ENCODE measurements around the gene TGFBR3. TPM values are rescaled to one million over a fixed set of nuclear protein-coding genes. Genes with fewer than 3 reads are reported as not detected.

Gene TGFBR3
- total and polyA plus RNA-seq, 2 of the 8 experiments (the other 6 are each of a cell fraction or from before 2014, with no cell fraction given), result 2.0 to 6.1 TPM

DNA sequence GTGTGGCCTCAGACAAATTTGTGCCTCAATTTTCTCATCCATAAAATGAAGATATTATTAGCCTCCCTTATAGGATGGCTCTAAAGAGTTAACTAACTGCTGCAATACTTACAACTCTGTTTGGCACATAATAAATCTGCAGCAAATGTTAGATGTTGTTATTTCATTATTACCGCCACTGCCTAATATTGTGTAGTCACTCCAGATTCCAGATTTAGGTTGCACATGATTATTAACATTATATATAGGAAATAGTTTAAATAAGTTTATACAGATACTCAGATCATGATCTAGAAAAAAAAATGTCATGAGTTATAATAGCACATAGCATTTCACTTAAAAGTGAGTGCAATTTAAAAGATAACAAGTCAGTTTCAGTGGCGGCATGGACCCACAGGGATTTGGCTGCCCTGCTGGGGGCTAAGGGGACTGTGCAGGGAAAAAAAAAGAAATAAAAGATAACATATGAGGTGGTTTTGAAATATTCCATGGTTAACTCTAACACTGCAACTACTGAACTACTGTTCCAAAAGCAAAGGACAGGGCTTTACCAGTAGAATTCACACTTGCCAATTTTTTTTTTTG lies 170.4 kb downstream of the TGFBR3 start:
- Histone ChIP-seq H3K23me2 (ENCODE audit: low read depth, low read length) (no peaks in the 10 kb centered on the region), H4K91ac (replicated peaks; ENCODE audit: insufficient read length, low read length) (no peak overlapping the region), H2AFZ (ENCODE audit: low read length) (no peak overlapping the region), H3K9ac (replicated peaks in 1 of 4; ENCODE audit: extremely low read depth in 1 of 4, low read depth in 3 of 4, low read length in 3 of 4) (no peak overlapping the region), H2BK5ac (ENCODE audit: low read depth, low read length) (no peak overlapping the region), H3K27me3 (replicated peaks in 1 of 4; ENCODE audit: control insufficient read depth in 3 of 4, extremely low read depth in 1 of 4, insufficient read depth in 3 of 4, low read length in 3 of 4) (peaks cover 0 to 1% (median 0%) of the 10 kb centered on the region in 4 experiments; a peak in 1 of 7 replicates), H3K23ac (ENCODE audit: insufficient read length) (no peak overlapping the region), H3K18ac (ENCODE audit: extremely low read depth, low read length) (no peak overlapping the region), H3K9me3 (ENCODE audit: insufficient read depth in 2 of 2, low read depth in 1 of 2, low read length in 1 of 2) (no peaks in the 10 kb centered on the region), H3K56ac (replicated peaks; ENCODE audit: insufficient read length, low read depth, low read length) (no peak overlapping the region), H4K8ac (ENCODE audit: extremely low read depth, insufficient read depth, low read length) (no peak overlapping the region), H2BK120ac (replicated peaks; ENCODE audit: low read depth, low read length) (no peak overlapping the region), H3K4me2 (ENCODE audit: insufficient read depth in 1 of 2, low read depth in 2 of 2, low read length in 2 of 2) (no peak overlapping the region), H3K79me1 (ENCODE audit: low read depth, low read length) (no peaks in the 10 kb centered on the region), H2BK20ac (ENCODE audit: low read length) (no peak overlapping the region), H2AK5ac (ENCODE audit: low read depth, low read length) (no peak overlapping the region), H3K27ac (ENCODE audit: low read depth, low read length) (no peak overlapping the region), H3K4me1 (replicated peaks in 1 of 4; ENCODE audit: control insufficient read depth in 3 of 4, insufficient read depth in 4 of 4, low read length in 3 of 4) (peaks cover 0 to 6% (median 2%) of the 10 kb centered on the region in 4 experiments; a peak in 2 of 7 replicates), H3K4me3 (ENCODE audit: extremely low read depth in 1 of 4, insufficient read depth in 2 of 4, low read depth in 3 of 4, low read length in 4 of 4) (no peak overlapping the region), H4K5ac (ENCODE audit: insufficient read length, low read depth, low read length) (no peak overlapping the region), H3K79me2 (ENCODE audit: control insufficient read depth in 1 of 2, insufficient read depth in 2 of 2, low read length in 2 of 2) (no peaks in the 10 kb centered on the region), H3K36me3 (ENCODE audit: control insufficient read depth in 2 of 4, insufficient read depth in 4 of 4, low read length in 3 of 4) (no peaks in the 10 kb centered on the region), H2BK15ac (ENCODE audit: low read length) (no peak overlapping the region), H2BK12ac (ENCODE audit: low read depth, low read length) (no peak overlapping the region), H4K20me1 (replicated peaks in 1 of 2; ENCODE audit: control insufficient read depth in 1 of 2, insufficient read depth in 2 of 2, low read length in 2 of 2) (no peaks in the 10 kb centered on the region), H3K4ac (replicated peaks; ENCODE audit: insufficient read length, low read depth, low read length) (no peak overlapping the region), H3K14ac (ENCODE audit: insufficient read length) (no peak overlapping the region)
- 93% methylated on average over 2 of the region's 2 CpGs; no CpG with 5 or more reads in 1 of the 2 experiments for WGBS, 2 experiments (ENCODE audit: extremely low coverage in 1 of 2, insufficient coverage in 1 of 2, insufficient read length in 1 of 2, insufficient replicate concordance in 2 of 2, low coverage in 1 of 2, low lambda C conversion rate in 2 of 2, missing lambda C conversion rate in 1 of 2)
- POLR2A ChIA-PET (ENCODE audit: partially characterized antibody), result no interaction called here
- DNase-seq (ENCODE audit: low read depth in 1 of 2, low spot score in 2 of 2) (no peak), FAIRE-seq (no peak)
- CTCF ChIA-PET (ENCODE audit: partially characterized antibody), result interaction anchor here (1.0 kb wide), 1 partner anchor 77 kb away, joined by 4 read pairs; no protein-coding TSS in a partner anchor
- TF ChIP-seq CHD1 (IDR thresholded peaks at IDR 0.05; ENCODE audit: low read depth, low read length), result no peak
- no peak for TF ChIP-seq SAP30 (IDR thresholded peaks at IDR 0.05; ENCODE audit: insufficient read depth, insufficient replicate concordance, low read length)
- TF ChIP-seq YY1 (IDR thresholded peaks at IDR 0.05; ENCODE audit: low read depth, low read length), result no peak
- TF ChIP-seq TAF7 (optimal IDR thresholded peaks at IDR 0.05; ENCODE audit: borderline replicate concordance, low read depth, low read length), result no peak
- no peak for TF ChIP-seq POLR2A (IDR thresholded peaks at IDR 0.05; ENCODE audit: control extremely low read depth in 1 of 2, low read depth in 2 of 2, low read length in 2 of 2)
- TF ChIP-seq, protein P1, sequence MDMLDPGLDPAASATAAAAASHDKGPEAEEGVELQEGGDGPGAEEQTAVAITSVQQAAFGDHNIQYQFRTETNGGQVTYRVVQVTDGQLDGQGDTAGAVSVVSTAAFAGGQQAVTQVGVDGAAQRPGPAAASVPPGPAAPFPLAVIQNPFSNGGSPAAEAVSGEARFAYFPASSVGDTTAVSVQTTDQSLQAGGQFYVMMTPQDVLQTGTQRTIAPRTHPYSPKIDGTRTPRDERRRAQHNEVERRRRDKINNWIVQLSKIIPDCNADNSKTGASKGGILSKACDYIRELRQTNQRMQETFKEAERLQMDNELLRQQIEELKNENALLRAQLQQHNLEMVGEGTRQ (IDR thresholded peaks at IDR 0.05; ENCODE audit: low read length), result no peak
- TF ChIP-seq SRF (IDR thresholded peaks at IDR 0.05; ENCODE audit: low read depth, low read length), result no peak
- no peak for TF ChIP-seq HDAC6 (IDR thresholded peaks at IDR 0.05; ENCODE audit: low read depth, low read length)
- TF ChIP-seq NANOG (IDR thresholded peaks at IDR 0.05; ENCODE audit: insufficient read depth, low read depth, low read length, poor library complexity, severe bottlenecking), result no peak
- no peak for TF ChIP-seq NRF1 (IDR thresholded peaks at IDR 0.05; ENCODE audit: low read depth, low read length)
- TF ChIP-seq JUND (IDR thresholded peaks at IDR 0.05; ENCODE audit: low read length), result no peak
- no peak for TF ChIP-seq RAD21 (IDR thresholded peaks at IDR 0.05 in 1 of 2, conservative IDR thresholded peaks at IDR 0.05 in 1 of 2; ENCODE audit: low read depth in 2 of 2, low read length in 2 of 2)

Data from H1 (cell line).